GM23248 (cell line): ENCODE measurements around the gene CNOT9.

Experiments
- EZH2 ChIP-seq: fragments of 200-600 bp; sonication (generic); IDR thresholded peaks from 2 replicates; pipeline ENCODE4 v1.6.1; 2018; ENCODE audit warnings: antibody characterized with exemption, mild to moderate bottlenecking; ENCODE audit not compliant: insufficient read depth, poor library complexity, severe bottlenecking
- EZH2phosphoT487 ChIP-seq: fragments of 200-600 bp; sonication (generic); IDR thresholded peaks from 2 replicates; pipeline ENCODE4 v1.6.1; 2018; ENCODE audit warnings: antibody characterized with exemption, moderate library complexity, mild to moderate bottlenecking, low read depth; ENCODE audit not compliant: insufficient read depth

DNA sequence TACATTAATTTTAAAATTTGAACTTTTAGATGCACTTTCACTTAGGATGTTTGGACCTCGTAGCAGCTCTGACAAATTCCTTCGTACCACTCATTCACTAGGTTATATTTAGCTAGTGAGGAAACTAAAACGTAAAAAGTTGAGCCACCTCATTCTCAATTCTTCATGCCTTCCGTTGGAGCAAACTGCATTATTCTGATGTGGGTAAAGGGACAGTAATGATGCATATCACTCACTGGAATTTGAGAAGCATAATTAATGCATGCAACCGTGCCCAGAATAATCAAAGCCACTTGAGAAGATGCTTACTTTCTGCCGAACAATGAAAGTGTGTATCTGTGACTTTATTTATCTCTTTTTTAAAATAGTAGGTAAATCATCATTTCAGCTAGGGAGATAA is 2.2 kb downstream of the CNOT9 start:
- TF ChIP-seq EZH2phosphoT487 (no peak), EZH2 (no peak)
